Endothelial cell of umbilical vein (primary cell): Measurements from ENCODE around the gene IFITM5. TPM values are rescaled to one million over a fixed set of nuclear protein-coding genes. Genes with fewer than 3 reads are reported as not detected.

Experiments
- BruUV-seq: library from RNA; stranded (reverse); fragments of 400-500 nt; replicated peaks from 2 replicates; lab custom pipeline; 2021; lab: Mats Ljungman, UMichigan
- CTCF ChIA-PET: fragments of 300-600, 350-600 bp; sonication (Branson Sonifier 250); formaldehyde crosslinking; loops from one replicate; lab custom pipeline; 2021; ENCODE audit warnings: antibody characterized with exemption, inconsistent platforms; lab: Charles Lee
- POLR2A ChIA-PET: fragments of 300-600, 350-600 bp; sonication (Branson Sonifier 250); formaldehyde crosslinking; loops from one replicate; lab custom pipeline; 2021; ENCODE audit warnings: antibody characterized with exemption, inconsistent platforms; lab: Charles Lee
- DNase-seq: peaks from one replicate; pipeline ENCODE4 v3.0.0-alpha.2; 2011; ENCODE audit warnings: low read depth, low spot score
- FAIRE-seq: peaks from 2 replicates; lab custom pipeline; 2011; peaks lifted over from hg19 to GRCh38; lab: Jason Lieb, UNC
- H2AFZ ChIP-seq: 2 replicates; pipeline ENCODE4 v1.6.0; 2012; ENCODE audit warnings: low read depth, low read length, control low read depth, inconsistent platforms
- H3K27ac ChIP-seq: 2 replicates; pipeline ENCODE4 v1.5.1; 2011; ENCODE audit warnings: low read depth, mild to moderate bottlenecking, control low read depth, low read length, moderate library complexity; ENCODE audit not compliant: insufficient read depth
- H3K27me3 ChIP-seq, 2 experiments: 2 replicates each; pipeline versions ENCODE4 v1.6.0 to v1.6.1; 2011; ENCODE audit warnings: low read length in 2 of 2, mixed read lengths in 1 of 2; ENCODE audit not compliant: control insufficient read depth in 2 of 2, insufficient read depth in 2 of 2
- H3K36me3 ChIP-seq, 2 experiments: 2 replicates in 1 of 2; 3 replicates in 1 of 2; pipeline ENCODE4 v1.5.1; 2011; ENCODE audit warnings: low read length in 2 of 2, mild to moderate bottlenecking in 1 of 2, moderate library complexity in 1 of 2; ENCODE audit not compliant: control insufficient read depth in 2 of 2, insufficient read depth in 2 of 2; ENCODE audit errors: extremely low read depth in 1 of 2
- H3K4me1 ChIP-seq: 3 replicates; pipeline ENCODE4 v1.5.1; 2011; ENCODE audit warnings: mild to moderate bottlenecking, low read length; ENCODE audit not compliant: control insufficient read depth, insufficient read depth; ENCODE audit errors: extremely low read depth
- H3K4me2 ChIP-seq: 2 replicates; pipeline ENCODE4 v1.6.1; 2011; ENCODE audit warnings: low read length, control low read depth, mixed read lengths; ENCODE audit not compliant: insufficient read depth
- H3K4me3 ChIP-seq, 3 experiments: fragments of 200-600 bp in 1 of 3; sonication (generic), shearing (Covaris generic) in 1 of 3; replicated peaks in 1 of 3; 2 replicates each; pipeline ENCODE4 v1.5.1; 2011 to 2016; ENCODE audit warnings: control low read depth in 3 of 3, low read length in 3 of 3, mild to moderate bottlenecking in 2 of 3, inconsistent platforms in 1 of 3, low read depth in 1 of 3, moderate library complexity in 1 of 3; ENCODE audit not compliant: insufficient read depth in 1 of 3
- H3K79me2 ChIP-seq: 2 replicates; pipeline ENCODE4 v1.6.0; 2012; ENCODE audit warnings: low read length, inconsistent platforms; ENCODE audit not compliant: control insufficient read depth, insufficient read depth
- H3K9ac ChIP-seq: replicated peaks from 2 replicates; pipeline ENCODE3; 2011; ENCODE audit warnings: low read length, control low read depth; ENCODE audit not compliant: insufficient read depth; ENCODE audit errors: extremely low read depth
- H3K9me1 ChIP-seq: replicated peaks from 3 replicates; pipeline ENCODE4 v1.6.0; 2011; ENCODE audit warnings: mild to moderate bottlenecking, low read length; ENCODE audit not compliant: control insufficient read depth, insufficient read depth; ENCODE audit errors: extremely low read depth
- H3K9me3 ChIP-seq: replicated peaks from 2 replicates; pipeline ENCODE4 v1.5.1; 2012; ENCODE audit warnings: low read length, inconsistent platforms; ENCODE audit not compliant: control insufficient read depth, insufficient read depth
- H4K20me1 ChIP-seq: replicated peaks from 2 replicates; pipeline ENCODE3; 2011; ENCODE audit warnings: mild to moderate bottlenecking, low read length; ENCODE audit not compliant: control insufficient read depth, insufficient read depth; ENCODE audit errors: extremely low read depth
- CTCF ChIP-seq, 2 donors: IDR thresholded peaks; 1 replicate in 1 of 2; 2 replicates in 1 of 2; pipeline ENCODE4 v1.5.1; 2011; ENCODE audit warnings: low read length in 2 of 2, mild to moderate bottlenecking in 2 of 2, moderate library complexity in 2 of 2, control low read depth in 1 of 2, inconsistent platforms in 1 of 2, low read depth in 1 of 2; ENCODE audit not compliant: insufficient read depth in 1 of 2; ENCODE audit errors: extremely low read depth in 1 of 2
- GATA2 ChIP-seq: IDR thresholded peaks from 2 replicates; pipeline ENCODE4 v1.7.0; 2011; ENCODE audit warnings: low read depth, mild to moderate bottlenecking, moderate library complexity, mixed read lengths, low read length; ENCODE audit not compliant: insufficient read length, insufficient read depth
- dilution Hi-C: fragments of 300-500 bp; cut with MboI; formaldehyde crosslinking; loops from one replicate; pipeline ENCODE4 v1.15.0; 2019; ENCODE audit warnings: low sequenced_read_pairs; ENCODE audit not compliant: extremely low pct_ligation_motif_present
- intact Hi-C: fragments of 100-400 bp; cut with micrococcal nuclease; formaldehyde crosslinking; loops from one replicate; pipeline ENCODE4 v1.10.0; 2022
- polyA plus RNA-seq, 4 experiments: library from polyadenylated mRNA; depleted of rRNA in 3 of 4; stranded (reverse) in 3 of 4; unstranded in 1 of 4; fragments of >200 nt; gene quantifications; 2 replicates each; pipeline versions ENCODE4 v1.2.1 to v1.2.3, GENCODE V29; 2011 to 2012; ENCODE audit warnings: missing spikeins in 1 of 4
- total RNA-seq: library from RNA; stranded (reverse); gene quantifications from 2 replicates; pipeline ENCODE4 v1.2.3, GENCODE V29; 2021

The IFITM5 gene
- total and polyA plus RNA-seq, 2 donors (not counting 3 experiments of a cell fraction or from before 2014, with no cell fraction given): not detected

- Histone ChIP-seq H3K9me1 (no peaks in the 10 kb centered on the region), H3K9me3 (no peaks in the 10 kb centered on the region), H4K20me1 (no peaks in the 10 kb centered on the region), H3K79me2 (no peaks in the 10 kb centered on the region), H2AFZ (no peak overlapping the region), H3K27ac (no peak overlapping the region), H3K4me1 (no peaks in the 10 kb centered on the region), H3K27me3 (peaks cover 44 to 50% of the 10 kb centered on the region in 2 experiments), H3K4me3 (no peak overlapping the region), H3K9ac (no peak overlapping the region), H3K4me2 (no peak overlapping the region), H3K36me3 (no peaks in the 10 kb centered on the region)
- TF ChIP-seq GATA2 (no peak), CTCF (IDR thresholded peaks at IDR 0.05; ENCODE audit: extremely low read depth in 1 of 2, insufficient read depth in 1 of 2, low read depth in 1 of 2, low read length in 2 of 2) (no peak)
- intact Hi-C loops (no loop called here), dilution Hi-C loops (no loop called here)
- FAIRE-seq (no peak), DNase-seq (no peak)
- ChIA-PET CTCF (interaction anchor here (1.0 to 1.4 kb wide), 3 partner anchors 10 to 52 kb away, joined by 3 read pairs; no protein-coding TSS in a partner anchor), POLR2A (no interaction called here)
- no TSS peak for BruUV-seq
Measured at GRCh38 chr11:281486-282161, 17.7 kb downstream of the IFITM5 start.
